AG04450 (cell line): ENCODE measurements around the gene FAM171A2. TPM values are rescaled to one million over a fixed set of nuclear protein-coding genes. Genes with fewer than 3 reads are reported as not detected.

Source experiments
- CTCF ChIA-PET: fragments of 300-600, 350-600 bp; formaldehyde crosslinking; extraction: SDS; loops from one replicate; lab custom pipeline; 2022; ENCODE audit warnings: antibody characterized with exemption, inconsistent platforms; lab: Charles Lee
- POLR2A ChIA-PET: fragments of 350-600 bp; formaldehyde crosslinking; extraction: SDS; loops from one replicate; lab custom pipeline; 2021; ENCODE audit warnings: antibody characterized with exemption, inconsistent platforms; lab: Yijun Ruan, JAX
- DNase-seq: peaks from one replicate; pipeline ENCODE4 v3.0.0-alpha.2; 2011; ENCODE audit warnings: low read depth, low spot score
- H3K27ac ChIP-seq: one replicate; pipeline ENCODE4 v1.5.1; 2012; ENCODE audit warnings: low read depth, low read length, control low read depth
- H3K27me3 ChIP-seq: one replicate; pipeline ENCODE4 v1.6.0; 2012; ENCODE audit warnings: low read length; ENCODE audit not compliant: control insufficient read depth, insufficient read depth
- H3K4me3 ChIP-seq: 2 replicates; pipeline ENCODE4 v1.5.1; 2011; ENCODE audit warnings: mild to moderate bottlenecking, low read depth, low read length, control low read depth
- H3K9me3 ChIP-seq: 2 replicates; pipeline ENCODE4 v1.5.1; 2012; ENCODE audit warnings: low read length; ENCODE audit not compliant: control insufficient read depth, insufficient read depth
- polyA plus RNA-seq: library from polyadenylated mRNA; depleted of rRNA; stranded (reverse); fragments of >200 nt; gene quantifications from 2 replicates; pipeline ENCODE4 v1.2.3, GENCODE V29; 2011
- TF ChIP-seq, protein P1 (sequence below): IDR thresholded peaks from 2 replicates; pipeline ENCODE4 v1.5.1; 2011; ENCODE audit warnings: low read depth, low read length, control low read depth, inconsistent platforms

The FAM171A2 gene
- polyA plus RNA-seq, 1 experiment: 5.3 TPM

DNA sequence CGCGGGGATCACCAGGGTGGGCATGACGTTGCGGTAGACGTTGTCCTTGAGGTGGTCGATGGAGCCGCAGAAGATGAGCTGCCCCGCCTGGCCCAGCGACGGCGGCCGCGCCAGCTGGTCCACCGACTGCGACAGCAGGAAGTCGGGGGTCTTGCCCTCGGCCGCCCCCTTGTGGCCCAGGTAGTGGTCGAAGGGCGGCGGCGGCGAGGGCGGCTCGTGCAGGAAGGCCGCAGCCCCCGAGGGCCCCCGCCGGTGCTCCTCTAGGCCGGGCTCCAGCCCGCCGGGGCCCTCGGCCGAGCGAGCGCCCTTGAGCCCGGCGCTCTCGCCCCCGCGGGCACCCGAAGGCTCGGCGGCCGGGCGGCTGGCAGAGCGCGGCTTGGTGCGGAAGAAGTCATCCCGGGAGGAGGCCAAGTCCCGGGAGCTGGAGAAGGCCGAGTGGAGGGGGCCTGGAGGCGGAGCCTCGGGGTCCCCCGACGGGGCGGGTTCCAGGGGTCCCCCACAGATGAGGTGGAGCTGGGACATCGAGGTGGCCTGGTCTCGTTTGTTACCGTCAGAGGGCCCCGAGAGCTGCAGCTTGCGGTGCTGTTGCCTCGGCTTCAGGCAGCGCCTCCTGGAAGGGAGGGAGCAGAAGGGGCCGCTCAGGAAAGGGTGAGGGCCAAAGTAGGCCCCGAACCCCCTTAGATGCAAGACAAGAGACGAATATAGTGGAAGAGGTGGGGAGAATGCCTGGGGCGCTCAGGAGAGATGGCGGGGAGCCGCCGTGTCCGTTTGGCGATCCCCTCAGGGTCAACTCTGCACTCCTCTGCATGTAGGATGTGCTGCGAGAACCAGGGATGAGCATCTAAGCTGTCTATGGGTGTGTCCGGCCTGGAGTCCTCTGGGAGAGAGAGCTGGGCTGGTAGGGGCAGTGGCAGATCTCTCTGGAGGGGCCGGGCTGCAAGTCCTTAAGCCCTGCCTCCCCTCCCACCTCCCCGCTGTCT lies 8.8 kb downstream of the FAM171A2 start:
- no peak for DNase-seq
- Histone ChIP-seq H3K27ac (no peak overlapping the region), H3K27me3 (no peaks in the 10 kb centered on the region), H3K9me3 (no peaks in the 10 kb centered on the region; the same call in 1 of the 2 replicates), H3K4me3 (no peak overlapping the region)
- POLR2A ChIA-PET: interaction anchor here (0.6 kb wide), 1 partner anchor 13 kb away, joined by 3 read pairs; no protein-coding TSS in a partner anchor
- TF ChIP-seq, protein P1, sequence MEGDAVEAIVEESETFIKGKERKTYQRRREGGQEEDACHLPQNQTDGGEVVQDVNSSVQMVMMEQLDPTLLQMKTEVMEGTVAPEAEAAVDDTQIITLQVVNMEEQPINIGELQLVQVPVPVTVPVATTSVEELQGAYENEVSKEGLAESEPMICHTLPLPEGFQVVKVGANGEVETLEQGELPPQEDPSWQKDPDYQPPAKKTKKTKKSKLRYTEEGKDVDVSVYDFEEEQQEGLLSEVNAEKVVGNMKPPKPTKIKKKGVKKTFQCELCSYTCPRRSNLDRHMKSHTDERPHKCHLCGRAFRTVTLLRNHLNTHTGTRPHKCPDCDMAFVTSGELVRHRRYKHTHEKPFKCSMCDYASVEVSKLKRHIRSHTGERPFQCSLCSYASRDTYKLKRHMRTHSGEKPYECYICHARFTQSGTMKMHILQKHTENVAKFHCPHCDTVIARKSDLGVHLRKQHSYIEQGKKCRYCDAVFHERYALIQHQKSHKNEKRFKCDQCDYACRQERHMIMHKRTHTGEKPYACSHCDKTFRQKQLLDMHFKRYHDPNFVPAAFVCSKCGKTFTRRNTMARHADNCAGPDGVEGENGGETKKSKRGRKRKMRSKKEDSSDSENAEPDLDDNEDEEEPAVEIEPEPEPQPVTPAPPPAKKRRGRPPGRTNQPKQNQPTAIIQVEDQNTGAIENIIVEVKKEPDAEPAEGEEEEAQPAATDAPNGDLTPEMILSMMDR: no peak
- CTCF ChIA-PET: interaction anchor here (0.6 kb wide), 1 partner anchor 8 kb away, joined by 3 read pairs; no protein-coding TSS in a partner anchor

DNA sequence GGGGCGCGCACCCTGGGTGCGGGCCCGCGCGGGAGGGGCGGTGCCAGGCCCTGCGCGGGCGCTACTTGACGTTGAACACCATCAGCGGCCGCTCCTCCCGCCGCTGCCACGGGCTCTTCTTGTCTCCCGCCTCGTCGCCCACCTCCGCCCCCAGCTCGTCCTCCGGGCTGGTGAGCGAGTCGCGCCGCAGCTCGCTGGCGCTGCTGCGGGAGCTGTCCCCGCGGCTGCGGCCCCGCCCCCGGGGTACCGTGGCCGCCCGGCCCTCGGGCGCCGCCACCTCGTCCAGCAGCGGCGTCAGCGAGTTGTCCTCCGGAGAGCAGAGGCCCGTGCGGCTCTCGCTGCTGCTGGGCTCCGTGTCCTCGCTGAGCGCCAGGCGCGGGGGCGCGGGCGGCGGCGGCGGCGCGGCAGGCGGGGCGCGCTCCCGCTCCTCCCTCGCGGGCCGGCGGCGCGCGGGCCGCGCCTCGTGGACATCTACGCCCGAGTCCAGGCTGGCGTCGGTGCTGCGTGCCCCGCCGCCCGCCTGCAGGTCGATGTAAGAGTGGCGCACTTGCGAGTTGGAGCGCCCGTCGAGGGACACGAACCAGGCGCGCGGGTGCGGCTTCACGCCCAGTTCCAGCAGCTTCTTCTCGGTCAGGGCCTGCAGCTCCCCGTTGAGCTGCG lies 9.9 kb downstream of the FAM171A2 start:
- no peak overlapping the region for H3K4me3 ChIP-seq
- ChIA-PET CTCF (interaction anchor here (1.0 to 1.3 kb wide), 2 partner anchors 8 to 144 kb away, joined by 3 to 5 read pairs; no protein-coding TSS in a partner anchor), POLR2A (no interaction called here)
- H3K27me3 ChIP-seq: no peaks in the 10 kb centered on the region
- TF ChIP-seq, protein P1: no peak
- no peak for DNase-seq
- no peaks in the 10 kb centered on the region; the same call in 1 of the 2 replicates for H3K9me3 ChIP-seq
- no peak overlapping the region for H3K27ac ChIP-seq

DNA sequence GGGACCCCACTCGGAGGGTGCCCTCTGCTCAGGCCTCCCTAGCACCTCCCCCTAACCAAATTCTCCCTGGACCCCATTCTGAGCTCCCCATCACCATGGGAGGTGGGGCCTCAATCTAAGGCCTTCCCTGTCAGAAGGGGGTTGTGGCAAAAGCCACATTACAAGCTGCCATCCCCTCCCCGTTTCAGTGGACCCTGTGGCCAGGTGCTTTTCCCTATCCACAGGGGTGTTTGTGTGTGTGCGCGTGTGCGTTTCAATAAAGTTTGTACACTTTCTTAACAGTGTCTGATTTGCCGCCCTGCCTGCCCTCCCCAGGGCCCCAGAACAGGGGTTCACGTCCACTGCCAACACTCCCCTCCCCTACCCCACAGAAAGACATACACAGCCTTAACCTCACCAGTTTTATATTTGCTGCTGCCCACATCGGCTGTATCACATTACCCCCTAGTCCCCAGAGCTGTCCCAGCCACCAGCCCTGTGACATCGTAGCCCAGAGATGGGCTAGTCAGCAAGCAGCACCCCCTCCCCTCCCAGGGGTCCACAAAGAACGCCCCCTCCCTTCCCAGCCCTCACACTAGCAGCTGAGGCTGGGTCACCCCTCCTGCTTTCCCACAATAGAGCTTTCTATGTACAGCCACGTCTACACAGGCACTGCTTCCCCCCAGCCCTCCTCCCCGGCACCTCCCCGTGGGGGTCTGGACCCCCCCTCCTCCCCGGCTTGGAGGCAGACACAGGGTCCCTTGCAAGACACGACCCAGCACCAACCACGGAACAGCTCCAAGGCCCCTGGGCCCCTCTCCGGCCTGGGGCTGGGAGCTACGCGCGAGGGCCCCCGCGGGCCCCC lies 10.6 kb downstream of the FAM171A2 start:
- no peaks in the 10 kb centered on the region for H3K27me3 ChIP-seq
- POLR2A ChIA-PET: interaction anchor here (0.6 kb wide), 1 partner anchor 11 kb away, joined by 10 read pairs; no protein-coding TSS in a partner anchor
- no peak for DNase-seq
- no peak overlapping the region for H3K4me3 ChIP-seq
- H3K27ac ChIP-seq: no peak overlapping the region
- no peaks in the 10 kb centered on the region; the same call in 1 of the 2 replicates for H3K9me3 ChIP-seq
- TF ChIP-seq, protein P1: no peak
- CTCF ChIA-PET: interaction anchor here (1.0 to 1.6 kb wide), 3 partner anchors 9 to 143 kb away, joined by 3 to 5 read pairs (median 5); no protein-coding TSS in a partner anchor

DNA sequence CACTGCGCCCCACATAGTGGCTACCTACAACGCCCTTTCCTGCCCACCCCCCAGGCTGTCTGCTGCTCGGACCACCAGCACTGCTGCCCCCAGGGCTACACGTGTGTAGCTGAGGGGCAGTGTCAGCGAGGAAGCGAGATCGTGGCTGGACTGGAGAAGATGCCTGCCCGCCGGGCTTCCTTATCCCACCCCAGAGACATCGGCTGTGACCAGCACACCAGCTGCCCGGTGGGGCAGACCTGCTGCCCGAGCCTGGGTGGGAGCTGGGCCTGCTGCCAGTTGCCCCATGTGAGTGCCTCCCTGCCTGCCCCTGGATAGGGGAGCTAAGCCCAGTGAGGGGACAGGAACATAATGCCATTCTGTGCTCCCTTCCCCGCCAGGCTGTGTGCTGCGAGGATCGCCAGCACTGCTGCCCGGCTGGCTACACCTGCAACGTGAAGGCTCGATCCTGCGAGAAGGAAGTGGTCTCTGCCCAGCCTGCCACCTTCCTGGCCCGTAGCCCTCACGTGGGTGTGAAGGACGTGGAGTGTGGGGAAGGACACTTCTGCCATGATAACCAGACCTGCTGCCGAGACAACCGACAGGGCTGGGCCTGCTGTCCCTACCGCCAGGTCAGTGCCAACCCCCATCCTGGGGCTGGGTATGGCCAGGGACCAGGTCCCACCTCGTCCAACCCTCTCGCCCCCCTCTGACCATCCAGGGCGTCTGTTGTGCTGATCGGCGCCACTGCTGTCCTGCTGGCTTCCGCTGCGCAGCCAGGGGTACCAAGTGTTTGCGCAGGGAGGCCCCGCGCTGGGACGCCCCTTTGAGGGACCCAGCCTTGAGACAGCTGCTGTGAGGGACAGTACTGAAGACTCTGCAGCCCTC lies 11.5 kb downstream of the FAM171A2 start:
- Histone ChIP-seq H3K9me3 (no peaks in the 10 kb centered on the region; the same call in 1 of the 2 replicates), H3K4me3 (no peak overlapping the region), H3K27me3 (no peaks in the 10 kb centered on the region), H3K27ac (no peak overlapping the region)
- DNase-seq: no peak
- CTCF ChIA-PET: interaction anchor here (1.3 to 2.5 kb wide), 4 partner anchors 10 to 142 kb away, joined by 3 to 11 read pairs (median 4); no protein-coding TSS in a partner anchor
- POLR2A ChIA-PET: interaction anchor here (0.6 kb wide), 1 partner anchor 12 kb away, joined by 10 read pairs; no protein-coding TSS in a partner anchor
- TF ChIP-seq, protein P1: no peak
